H9 (cell line): Measurements from ENCODE around the gene LRWD1. TPM values are rescaled to one million over a fixed set of nuclear protein-coding genes. Genes with fewer than 3 reads are reported as not detected.
A peak's percentile ranks its signal among the peaks of the same experiment; 100 is the strongest.

Experiments
- DNase-seq: peaks from one replicate; pipeline ENCODE4 v3.0.0-alpha.2; 2017
- H2AFZ ChIP-seq: one replicate; pipeline ENCODE4 v1.6.1; 2013; ENCODE audit warnings: mild to moderate bottlenecking, low read length, control low read depth, moderate library complexity
- H2AK5ac ChIP-seq: 2 replicates; pipeline ENCODE4 v1.6.1; 2013; ENCODE audit warnings: low read length, control low read depth, mixed read lengths; ENCODE audit not compliant: insufficient read length
- H2BK120ac ChIP-seq: one replicate; pipeline ENCODE4 v1.6.1; 2013; ENCODE audit warnings: low read depth, mild to moderate bottlenecking, low read length, control low read depth, inconsistent platforms; ENCODE audit not compliant: poor library complexity, severe bottlenecking
- H2BK12ac ChIP-seq: 2 replicates; pipeline ENCODE4 v1.6.1; 2013; ENCODE audit warnings: low read length, control low read depth, mixed read lengths, low read depth; ENCODE audit not compliant: insufficient read length
- H2BK15ac ChIP-seq: 2 replicates; pipeline ENCODE4 v1.6.1; 2013; ENCODE audit warnings: low read depth, low read length, control low read depth
- H2BK20ac ChIP-seq: one replicate; pipeline ENCODE4 v1.6.1; 2013; ENCODE audit warnings: low read depth, mild to moderate bottlenecking, low read length, control low read depth, inconsistent platforms; ENCODE audit not compliant: poor library complexity, severe bottlenecking
- H2BK5ac ChIP-seq: 2 replicates; pipeline ENCODE4 v1.6.1; 2013; ENCODE audit warnings: low read length, control low read depth, mixed read lengths; ENCODE audit not compliant: insufficient read length
- H3K14ac ChIP-seq: 2 replicates; pipeline ENCODE4 v1.6.1; 2013; ENCODE audit warnings: low read length, control low read depth; ENCODE audit not compliant: insufficient read depth
- H3K18ac ChIP-seq: 2 replicates; pipeline ENCODE4 v1.6.1; 2013; ENCODE audit warnings: low read depth, mild to moderate bottlenecking, mixed read lengths, low read length, control low read depth; ENCODE audit not compliant: insufficient read length
- H3K23ac ChIP-seq: 2 replicates; pipeline ENCODE4 v1.6.1; 2013; ENCODE audit warnings: low read length, control low read depth, mixed read lengths, low read depth; ENCODE audit not compliant: insufficient read length
- H3K23me2 ChIP-seq: 2 replicates; pipeline ENCODE4 v1.6.1; 2013; ENCODE audit warnings: low read depth, mild to moderate bottlenecking, mixed read lengths, low read length, control low read depth; ENCODE audit not compliant: insufficient read length, poor library complexity, severe bottlenecking
- H3K27ac ChIP-seq: 2 replicates; pipeline ENCODE4 v1.5.1; 2013; ENCODE audit warnings: low read length, control low read depth, mixed read lengths, low read depth; ENCODE audit not compliant: insufficient read length
- H3K27me3 ChIP-seq: 2 replicates; pipeline ENCODE4 v1.6.1; 2013; ENCODE audit warnings: low read length, control low read depth, inconsistent platforms; ENCODE audit not compliant: insufficient read depth
- H3K4ac ChIP-seq: 2 replicates; pipeline ENCODE4 v1.6.1; 2013; ENCODE audit warnings: low read depth, mild to moderate bottlenecking, control low read depth, inconsistent platforms, low read length, moderate library complexity
- H3K4me1 ChIP-seq: 2 replicates; pipeline ENCODE4 v1.6.1; 2013; ENCODE audit warnings: low read length, control low read depth, inconsistent platforms; ENCODE audit not compliant: insufficient read depth
- H3K4me2 ChIP-seq: 2 replicates; pipeline ENCODE4 v1.6.1; 2013; ENCODE audit warnings: low read length, control low read depth, mixed read lengths; ENCODE audit not compliant: insufficient read length, insufficient read depth
- H3K56ac ChIP-seq: 2 replicates; pipeline ENCODE4 v1.6.1; 2013; ENCODE audit warnings: low read depth, mild to moderate bottlenecking, mixed read lengths, low read length, control low read depth; ENCODE audit not compliant: insufficient read length
- H3K79me1 ChIP-seq: 2 replicates; pipeline ENCODE4 v1.6.1; 2013; ENCODE audit warnings: low read depth, mild to moderate bottlenecking, moderate library complexity, low read length, control low read depth, inconsistent platforms; ENCODE audit not compliant: insufficient read depth, poor library complexity, severe bottlenecking
- H3K79me2 ChIP-seq: 2 replicates; pipeline ENCODE4 v1.6.1; 2013; ENCODE audit warnings: low read length, control low read depth, inconsistent platforms; ENCODE audit not compliant: insufficient read depth
- H3K9ac ChIP-seq: 2 replicates; pipeline ENCODE4 v1.6.1; 2013; ENCODE audit warnings: low read length, control low read depth, mixed read lengths; ENCODE audit not compliant: insufficient read length; ENCODE audit errors: extremely low read depth
- H3K9me3 ChIP-seq: one replicate; pipeline ENCODE4 v1.6.1; 2013; ENCODE audit warnings: low read depth, low read length, inconsistent platforms; ENCODE audit not compliant: control insufficient read depth
- H3T11ph ChIP-seq: one replicate; pipeline ENCODE4 v1.6.1; 2013; ENCODE audit warnings: mild to moderate bottlenecking, low read length, control low read depth, inconsistent platforms
- H4K20me1 ChIP-seq: one replicate; pipeline ENCODE4 v1.6.1; 2013; ENCODE audit not compliant: control insufficient read depth, insufficient read length, insufficient read depth
- H4K5ac ChIP-seq: 2 replicates; pipeline ENCODE4 v1.6.1; 2013; ENCODE audit warnings: low read depth, mild to moderate bottlenecking, mixed read lengths, low read length, control low read depth; ENCODE audit not compliant: insufficient read length
- H4K8ac ChIP-seq: replicated peaks from 2 replicates; pipeline ENCODE4 v1.6.1; 2013; ENCODE audit warnings: low read length, control low read depth, mixed read lengths, low read depth; ENCODE audit not compliant: insufficient read length
- H4K91ac ChIP-seq: 2 replicates; pipeline ENCODE4 v1.6.1; 2013; ENCODE audit warnings: low read depth, mild to moderate bottlenecking, moderate library complexity, mixed read lengths, low read length, control low read depth; ENCODE audit not compliant: insufficient read length
- H3K27ac Mint-ChIP-seq, 3 experiments: 2 replicates in 2 of 3; 3 replicates in 1 of 3; pipeline ENCODE4 v1.8.0; 2020 to 2021; ENCODE audit warnings: mixed read lengths in 3 of 3, mild to moderate bottlenecking in 1 of 3, moderate library complexity in 1 of 3
- H3K27me3 Mint-ChIP-seq: 2 replicates; pipeline ENCODE4 v1.8.0; 2021; ENCODE audit warnings: low read depth, mild to moderate bottlenecking, moderate library complexity, mixed read lengths
- H3K36me3 Mint-ChIP-seq, 3 experiments: 2 replicates in 2 of 3; 3 replicates in 1 of 3; pipeline ENCODE4 v1.8.0; 2020 to 2021; ENCODE audit warnings: low read depth in 3 of 3, mixed read lengths in 3 of 3; ENCODE audit not compliant: insufficient read depth in 1 of 3
- H3K4me1 Mint-ChIP-seq, 2 experiments: 2 replicates each; pipeline ENCODE4 v1.8.0; 2020; ENCODE audit warnings: mixed read lengths in 2 of 2
- H3K4me3 Mint-ChIP-seq, 2 experiments: 2 replicates in 1 of 2; 3 replicates in 1 of 2; pipeline ENCODE4 v1.8.0; 2020 to 2021; ENCODE audit warnings: mild to moderate bottlenecking in 2 of 2, mixed read lengths in 2 of 2, moderate library complexity in 1 of 2
- H3K9me3 Mint-ChIP-seq, 2 experiments: 2 replicates in 1 of 2; 3 replicates in 1 of 2; pipeline ENCODE4 v1.8.0; 2020; ENCODE audit warnings: mild to moderate bottlenecking in 2 of 2, mixed read lengths in 2 of 2, moderate library complexity in 1 of 2
- CTCF ChIP-seq: fragments of 200-600 bp; sonication (generic); conservative IDR thresholded peaks from 3 replicates; pipeline ENCODE4 v1.8.0; 2021; ENCODE audit warnings: antibody characterized with exemption, mild to moderate bottlenecking
- WGBS: extraction: QIAGEN DNeasy Blood & Tissue Kit; methylation state at CpG from one replicate; pipeline ENCODE4 v1.1.7; 2013; ENCODE audit warnings: missing lambda C conversion rate, low lambda C conversion rate, mixed read lengths; ENCODE audit not compliant: insufficient read length; ENCODE audit errors: extremely low coverage; 5-methylcytosine and 5-hydroxymethylcytosine counted together
- total RNA-seq: library from RNA; stranded (reverse); gene quantifications from 2 replicates; pipeline ENCODE4 v1.2.1, GENCODE V29; 2021

Gene LRWD1
- total RNA-seq, 1 experiment from 2014 or later = 35.1 TPM

- Histone ChIP-seq H3K23me2 (no peaks in the 10 kb centered on the region), H3K79me2 (no peaks in the 10 kb centered on the region), H2AFZ (no peak overlapping the region), H2BK5ac (no peak overlapping the region), H3K79me1 (no peaks in the 10 kb centered on the region), H3K27ac (no peak overlapping the region), H2AK5ac (no peak overlapping the region), H3K9me3 (no peaks in the 10 kb centered on the region), H3K27me3 (no peaks in the 10 kb centered on the region), H4K5ac (no peak overlapping the region), H4K20me1 (no peaks in the 10 kb centered on the region), H4K91ac (peak overlapping the region; percentile 69), H3K18ac (no peak overlapping the region), H3K4me2 (no peak overlapping the region), H3K4me1 (no peaks in the 10 kb centered on the region), H3T11ph (no peak overlapping the region), H4K8ac (no peak overlapping the region), H3K23ac (no peak overlapping the region), H2BK15ac (no peak overlapping the region), H3K56ac (no peak overlapping the region), H2BK12ac (no peak overlapping the region), H2BK120ac (no peak overlapping the region), H3K4ac (no peak overlapping the region), H2BK20ac (no peak overlapping the region), H3K14ac (no peak overlapping the region), H3K9ac (no peak overlapping the region)
- H3K4me1 Mint-ChIP-seq = peaks cover 6 to 9% of the 10 kb centered on the region in 2 experiments
- no peak overlapping the region for H3K4me3 Mint-ChIP-seq
- no CpG with 5 or more reads among the region's 14 CpGs for WGBS
- H3K27me3 Mint-ChIP-seq = no peaks in the 10 kb centered on the region; the same call in 1 of the 2 replicates
- no peak for TF ChIP-seq CTCF
- H3K27ac Mint-ChIP-seq = no peak overlapping the region; a peak in 1 of 7 replicates
- DNase-seq = no peak
- peaks cover 2 to 20% (median 6%) of the 10 kb centered on the region in 3 experiments; a peak in 6 of 7 replicates for H3K36me3 Mint-ChIP-seq
- H3K9me3 Mint-ChIP-seq = no peaks in the 10 kb centered on the region
These were observed 17.5 kb upstream of the LRWD1 start for GRCh38 chr7:102447311-102447710.
